ENCODE data around the gene RPL15. TPM values are rescaled to one million over a fixed set of nuclear protein-coding genes. Genes with fewer than 3 reads are reported as not detected.

The RPL15 gene
- total and polyA plus RNA-seq, 2 of the 13 experiments (the other 11 are each of a cell fraction or from before 2014, with no cell fraction given), result 1,297 to 3,693 TPM

DNA sequence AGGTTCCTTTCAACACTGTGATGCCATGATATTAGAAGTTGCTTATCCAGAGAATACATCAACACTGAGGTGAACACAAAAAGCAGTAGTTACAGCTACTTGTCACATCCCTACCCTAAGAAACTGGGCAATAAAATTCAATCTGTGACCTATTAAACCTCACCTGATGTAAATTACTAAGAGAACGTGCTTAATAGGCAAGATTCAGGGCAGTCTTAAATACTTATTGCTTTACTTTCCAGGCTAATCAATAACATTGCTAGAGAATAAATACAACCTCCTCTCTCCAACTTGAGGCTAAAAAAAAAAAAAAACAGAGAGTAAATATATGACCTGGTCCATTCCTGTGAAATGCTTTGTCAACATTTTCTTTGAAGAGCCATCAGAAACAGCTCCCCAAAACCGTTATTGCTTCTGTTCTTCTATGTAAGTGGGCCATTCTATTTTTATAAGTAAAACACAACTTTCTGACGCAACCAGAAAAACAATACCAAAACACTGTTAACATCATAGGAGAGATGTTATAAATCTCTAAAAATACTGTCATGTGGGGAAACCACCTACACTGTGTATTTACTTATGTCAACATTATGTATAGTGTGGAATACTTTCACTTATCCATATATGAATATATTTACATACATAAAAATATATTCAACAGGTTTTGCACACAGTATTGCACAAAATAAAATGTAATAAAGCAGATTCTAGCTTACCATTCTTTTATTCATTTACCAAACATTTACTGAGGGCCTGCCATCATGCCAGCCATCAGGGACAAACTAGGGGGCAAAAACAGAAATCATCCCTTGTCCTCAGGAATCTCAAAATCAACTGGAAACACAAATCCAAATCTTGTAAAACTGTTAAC lies 2.8 kb upstream of the RPL15 start (continued):
- TF ChIP-seq, protein P1, sequence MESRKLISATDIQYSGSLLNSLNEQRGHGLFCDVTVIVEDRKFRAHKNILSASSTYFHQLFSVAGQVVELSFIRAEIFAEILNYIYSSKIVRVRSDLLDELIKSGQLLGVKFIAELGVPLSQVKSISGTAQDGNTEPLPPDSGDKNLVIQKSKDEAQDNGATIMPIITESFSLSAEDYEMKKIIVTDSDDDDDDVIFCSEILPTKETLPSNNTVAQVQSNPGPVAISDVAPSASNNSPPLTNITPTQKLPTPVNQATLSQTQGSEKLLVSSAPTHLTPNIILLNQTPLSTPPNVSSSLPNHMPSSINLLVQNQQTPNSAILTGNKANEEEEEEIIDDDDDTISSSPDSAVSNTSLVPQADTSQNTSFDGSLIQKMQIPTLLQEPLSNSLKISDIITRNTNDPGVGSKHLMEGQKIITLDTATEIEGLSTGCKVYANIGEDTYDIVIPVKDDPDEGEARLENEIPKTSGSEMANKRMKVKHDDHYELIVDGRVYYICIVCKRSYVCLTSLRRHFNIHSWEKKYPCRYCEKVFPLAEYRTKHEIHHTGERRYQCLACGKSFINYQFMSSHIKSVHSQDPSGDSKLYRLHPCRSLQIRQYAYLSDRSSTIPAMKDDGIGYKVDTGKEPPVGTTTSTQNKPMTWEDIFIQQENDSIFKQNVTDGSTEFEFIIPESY (CRISPR knock-in tag; IDR thresholded peaks at IDR 0.05), result no peak
- TF ChIP-seq RORA (CRISPR knock-in tag; IDR thresholded peaks at IDR 0.05) (no peak), SAP130 (CRISPR knock-in tag; IDR thresholded peaks at IDR 0.05; ENCODE audit: low read depth) (0 out of 2 replicates have a peak, but pooled peaks have one; percentile 28), PHF21A (CRISPR knock-in tag; IDR thresholded peaks at IDR 0.05) (no peak), ELF3 (CRISPR knock-in tag; IDR thresholded peaks at IDR 0.05) (no peak), TCF7 (IDR thresholded peaks at IDR 0.05; ENCODE audit: low read depth) (no peak), NFRKB (IDR thresholded peaks at IDR 0.05) (no peak), ZNF672 (CRISPR knock-in tag; IDR thresholded peaks at IDR 0.05) (no peak), GATAD2A (CRISPR knock-in tag; IDR thresholded peaks at IDR 0.05) (peak; percentile 14; the same call in 1 of the 2 replicates), ZNF713 (CRISPR knock-in tag; IDR thresholded peaks at IDR 0.05) (no peak), MAX (IDR thresholded peaks at IDR 0.05) (no peak), ZNF776 (CRISPR knock-in tag; IDR thresholded peaks at IDR 0.05) (no peak)
- TF ChIP-seq, protein P2, sequence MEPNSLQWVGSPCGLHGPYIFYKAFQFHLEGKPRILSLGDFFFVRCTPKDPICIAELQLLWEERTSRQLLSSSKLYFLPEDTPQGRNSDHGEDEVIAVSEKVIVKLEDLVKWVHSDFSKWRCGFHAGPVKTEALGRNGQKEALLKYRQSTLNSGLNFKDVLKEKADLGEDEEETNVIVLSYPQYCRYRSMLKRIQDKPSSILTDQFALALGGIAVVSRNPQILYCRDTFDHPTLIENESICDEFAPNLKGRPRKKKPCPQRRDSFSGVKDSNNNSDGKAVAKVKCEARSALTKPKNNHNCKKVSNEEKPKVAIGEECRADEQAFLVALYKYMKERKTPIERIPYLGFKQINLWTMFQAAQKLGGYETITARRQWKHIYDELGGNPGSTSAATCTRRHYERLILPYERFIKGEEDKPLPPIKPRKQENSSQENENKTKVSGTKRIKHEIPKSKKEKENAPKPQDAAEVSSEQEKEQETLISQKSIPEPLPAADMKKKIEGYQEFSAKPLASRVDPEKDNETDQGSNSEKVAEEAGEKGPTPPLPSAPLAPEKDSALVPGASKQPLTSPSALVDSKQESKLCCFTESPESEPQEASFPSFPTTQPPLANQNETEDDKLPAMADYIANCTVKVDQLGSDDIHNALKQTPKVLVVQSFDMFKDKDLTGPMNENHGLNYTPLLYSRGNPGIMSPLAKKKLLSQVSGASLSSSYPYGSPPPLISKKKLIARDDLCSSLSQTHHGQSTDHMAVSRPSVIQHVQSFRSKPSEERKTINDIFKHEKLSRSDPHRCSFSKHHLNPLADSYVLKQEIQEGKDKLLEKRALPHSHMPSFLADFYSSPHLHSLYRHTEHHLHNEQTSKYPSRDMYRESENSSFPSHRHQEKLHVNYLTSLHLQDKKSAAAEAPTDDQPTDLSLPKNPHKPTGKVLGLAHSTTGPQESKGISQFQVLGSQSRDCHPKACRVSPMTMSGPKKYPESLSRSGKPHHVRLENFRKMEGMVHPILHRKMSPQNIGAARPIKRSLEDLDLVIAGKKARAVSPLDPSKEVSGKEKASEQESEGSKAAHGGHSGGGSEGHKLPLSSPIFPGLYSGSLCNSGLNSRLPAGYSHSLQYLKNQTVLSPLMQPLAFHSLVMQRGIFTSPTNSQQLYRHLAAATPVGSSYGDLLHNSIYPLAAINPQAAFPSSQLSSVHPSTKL (CRISPR knock-in tag; IDR thresholded peaks at IDR 0.05), result 0 out of 2 replicates have a peak, but pooled peaks have one; percentile 27
